ENCODE data around the gene KCTD1. TPM values are rescaled to one million over a fixed set of nuclear protein-coding genes. Genes with fewer than 3 reads are reported as not detected.

Gene KCTD1
- total and polyA plus RNA-seq, 2 donors (not counting 1 experiment from before 2014, with no cell fraction given): 2.3 to 5.0 TPM

DNA sequence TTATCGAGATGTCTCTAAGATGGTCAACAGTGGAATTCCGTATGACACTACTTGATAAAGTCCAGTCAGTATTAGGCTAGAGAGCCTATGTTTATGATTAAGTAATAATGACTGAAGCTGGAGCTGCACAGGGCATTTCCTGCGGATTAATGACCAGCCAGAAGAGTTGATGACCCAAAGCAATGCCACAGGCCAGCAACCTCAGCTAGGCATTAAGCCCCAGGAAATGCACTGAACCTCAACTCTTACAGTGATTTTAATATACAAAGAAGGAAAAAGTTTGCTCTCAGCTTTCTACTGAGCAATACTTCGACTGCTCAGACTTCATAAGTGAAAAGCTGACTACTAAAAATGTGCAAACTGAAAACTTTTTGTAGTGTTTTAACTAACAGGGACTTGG is 3.9 kb downstream of the KCTD1 start:
- 97% methylated on average over 3 of the region's 4 CpGs for WGBS (ENCODE audit: insufficient coverage)
- H3K4me3 Mint-ChIP-seq: no peak overlapping the region
- H3K79me2 ChIP-seq (ENCODE audit: control insufficient read depth, insufficient read depth, low read length): no peaks in the 10 kb centered on the region
- ATAC-seq (ENCODE audit: low read depth) (no peak), DNase-seq (no peak)
- no peak overlapping the region for H3K9ac ChIP-seq (ENCODE audit: low read length)
- peaks cover 23% of the 10 kb centered on the region for H3K4me1 Mint-ChIP-seq
- no peak overlapping the region for H3K27ac Mint-ChIP-seq
- POLR2A ChIA-PET: no interaction called here
- peaks cover 0 to 8% (median 1%) of the 10 kb centered on the region in 4 experiments for H3K27me3 ChIP-seq (replicated peaks in 1 of 4; ENCODE audit: control extremely low read depth in 1 of 4, control insufficient read depth in 3 of 4, insufficient read depth in 4 of 4, low read length in 3 of 4)
- H4K20me1 ChIP-seq (ENCODE audit: control insufficient read depth, insufficient read depth, low read length, poor library complexity, severe bottlenecking): no peaks in the 10 kb centered on the region
- no peaks in the 10 kb centered on the region for H3K9me3 Mint-ChIP-seq (ENCODE audit: insufficient read depth)
- no peaks in the 10 kb centered on the region for H3K36me3 ChIP-seq (replicated peaks in 1 of 2; ENCODE audit: control extremely low read depth in 1 of 2, control insufficient read depth in 1 of 2, extremely low read depth in 1 of 2, insufficient read depth in 2 of 2, low read length in 1 of 2)
- no peak overlapping the region for H3K27ac ChIP-seq (ENCODE audit: low read length in 2 of 2)
- H2AFZ ChIP-seq (ENCODE audit: insufficient read depth, low read depth, low read length, poor library complexity, severe bottlenecking): no peak overlapping the region
- intact Hi-C loops (cut with micrococcal nuclease): no loop called here
- no peak overlapping the region for H3K4me2 ChIP-seq (replicated peaks; ENCODE audit: low read depth, low read length, poor library complexity, severe bottlenecking)
- no peak overlapping the region for H3K4me3 ChIP-seq (ENCODE audit: control extremely low read depth in 1 of 5, extremely low read depth in 1 of 5, insufficient read depth in 1 of 5, low read depth in 2 of 5, low read length in 4 of 5)
- peaks cover 6 to 11% of the 10 kb centered on the region in 2 donors for H3K4me1 ChIP-seq (ENCODE audit: control insufficient read depth in 2 of 2, insufficient read depth in 2 of 2, low read length in 2 of 2)
- H3K27me3 Mint-ChIP-seq: no peaks in the 10 kb centered on the region
- peaks cover 0 to 9% (median 0%) of the 10 kb centered on the region in 3 donors for H3K9me3 ChIP-seq (ENCODE audit: control extremely low read depth in 1 of 3, control insufficient read depth in 2 of 3, insufficient read depth in 1 of 3, low read length in 2 of 3)
- CTCF ChIA-PET: no interaction called here
- TF ChIP-seq, protein P1, sequence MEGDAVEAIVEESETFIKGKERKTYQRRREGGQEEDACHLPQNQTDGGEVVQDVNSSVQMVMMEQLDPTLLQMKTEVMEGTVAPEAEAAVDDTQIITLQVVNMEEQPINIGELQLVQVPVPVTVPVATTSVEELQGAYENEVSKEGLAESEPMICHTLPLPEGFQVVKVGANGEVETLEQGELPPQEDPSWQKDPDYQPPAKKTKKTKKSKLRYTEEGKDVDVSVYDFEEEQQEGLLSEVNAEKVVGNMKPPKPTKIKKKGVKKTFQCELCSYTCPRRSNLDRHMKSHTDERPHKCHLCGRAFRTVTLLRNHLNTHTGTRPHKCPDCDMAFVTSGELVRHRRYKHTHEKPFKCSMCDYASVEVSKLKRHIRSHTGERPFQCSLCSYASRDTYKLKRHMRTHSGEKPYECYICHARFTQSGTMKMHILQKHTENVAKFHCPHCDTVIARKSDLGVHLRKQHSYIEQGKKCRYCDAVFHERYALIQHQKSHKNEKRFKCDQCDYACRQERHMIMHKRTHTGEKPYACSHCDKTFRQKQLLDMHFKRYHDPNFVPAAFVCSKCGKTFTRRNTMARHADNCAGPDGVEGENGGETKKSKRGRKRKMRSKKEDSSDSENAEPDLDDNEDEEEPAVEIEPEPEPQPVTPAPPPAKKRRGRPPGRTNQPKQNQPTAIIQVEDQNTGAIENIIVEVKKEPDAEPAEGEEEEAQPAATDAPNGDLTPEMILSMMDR (IDR thresholded peaks at IDR 0.05): no peak
- no peak for TF ChIP-seq EZH2 (IDR thresholded peaks at IDR 0.05; ENCODE audit: borderline replicate concordance, insufficient read depth, low read depth, low read length, poor library complexity, severe bottlenecking)

GRCh38 chr18:26543373-26543772 is 5.0 kb downstream of the KCTD1 start:
- Histone ChIP-seq H3K36me3 (replicated peaks in 1 of 2; ENCODE audit: control extremely low read depth in 1 of 2, control insufficient read depth in 1 of 2, extremely low read depth in 1 of 2, insufficient read depth in 2 of 2, low read length in 1 of 2) (no peaks in the 10 kb centered on the region), H3K27ac (ENCODE audit: low read length in 2 of 2) (no peak overlapping the region), H3K9me3 (ENCODE audit: control extremely low read depth in 1 of 3, control insufficient read depth in 2 of 3, insufficient read depth in 1 of 3, low read length in 2 of 3) (peaks cover 0 to 9% (median 0%) of the 10 kb centered on the region in 3 donors), H3K27me3 (replicated peaks in 1 of 4; ENCODE audit: control extremely low read depth in 1 of 4, control insufficient read depth in 3 of 4, insufficient read depth in 4 of 4, low read length in 3 of 4) (peaks cover 0 to 4% (median 1%) of the 10 kb centered on the region in 4 experiments), H4K20me1 (ENCODE audit: control insufficient read depth, insufficient read depth, low read length, poor library complexity, severe bottlenecking) (no peaks in the 10 kb centered on the region), H3K4me3 (ENCODE audit: control extremely low read depth in 1 of 5, extremely low read depth in 1 of 5, insufficient read depth in 1 of 5, low read depth in 2 of 5, low read length in 4 of 5) (no peak overlapping the region), H3K79me2 (ENCODE audit: control insufficient read depth, insufficient read depth, low read length) (no peaks in the 10 kb centered on the region), H3K9ac (ENCODE audit: low read length) (no peak overlapping the region), H3K4me2 (replicated peaks; ENCODE audit: low read depth, low read length, poor library complexity, severe bottlenecking) (no peak overlapping the region), H2AFZ (ENCODE audit: insufficient read depth, low read depth, low read length, poor library complexity, severe bottlenecking) (no peak overlapping the region), H3K4me1 (ENCODE audit: control insufficient read depth in 2 of 2, insufficient read depth in 2 of 2, low read length in 2 of 2) (peaks cover 6 to 8% of the 10 kb centered on the region in 2 donors)
- H3K27me3 Mint-ChIP-seq: no peaks in the 10 kb centered on the region
- ATAC-seq (ENCODE audit: low read depth) (no peak), DNase-seq (no peak)
- no peak overlapping the region for H3K27ac Mint-ChIP-seq
- TF ChIP-seq, protein P1 (IDR thresholded peaks at IDR 0.05): no peak
- no peak for TF ChIP-seq EZH2 (IDR thresholded peaks at IDR 0.05; ENCODE audit: borderline replicate concordance, insufficient read depth, low read depth, low read length, poor library complexity, severe bottlenecking)
- 100% methylated on average over 1 of the region's 1 CpG for WGBS (ENCODE audit: insufficient coverage)
- no peak overlapping the region for H3K4me3 Mint-ChIP-seq
- H3K9me3 Mint-ChIP-seq (ENCODE audit: insufficient read depth): no peaks in the 10 kb centered on the region
- CTCF ChIA-PET: no interaction called here
- peaks cover 20% of the 10 kb centered on the region for H3K4me1 Mint-ChIP-seq
- POLR2A ChIA-PET: no interaction called here
- intact Hi-C loops (cut with micrococcal nuclease): no loop called here

Data from B cell (primary cell).